CD4-positive, alpha-beta T cell treated with Interleukin-4 for 1 hour (primary cell): ENCODE data around the gene RHOBTB3.
A peak's percentile ranks its signal among the peaks of the same experiment; 100 is the strongest.

Source experiments
- DNase-seq, 2 donors: peaks; one replicate each; pipeline ENCODE4 v3.0.0-alpha.2; 2020 to 2022

Gene RHOBTB3

GRCh38 chr5:95733107-95733665 lies 2.0 kb downstream of the RHOBTB3 start:
- no peak for DNase-seq

GRCh38 chr5:95734187-95734586 lies 3.1 kb downstream of the RHOBTB3 start:
- DNase-seq, result no peak

GRCh38 chr5:95734906-95735305 lies 3.8 kb downstream of the RHOBTB3 start:
- DNase-seq, result no peak

GRCh38 chr5:95735406-95735805 lies 4.3 kb downstream of the RHOBTB3 start:
- no peak for DNase-seq

DNA sequence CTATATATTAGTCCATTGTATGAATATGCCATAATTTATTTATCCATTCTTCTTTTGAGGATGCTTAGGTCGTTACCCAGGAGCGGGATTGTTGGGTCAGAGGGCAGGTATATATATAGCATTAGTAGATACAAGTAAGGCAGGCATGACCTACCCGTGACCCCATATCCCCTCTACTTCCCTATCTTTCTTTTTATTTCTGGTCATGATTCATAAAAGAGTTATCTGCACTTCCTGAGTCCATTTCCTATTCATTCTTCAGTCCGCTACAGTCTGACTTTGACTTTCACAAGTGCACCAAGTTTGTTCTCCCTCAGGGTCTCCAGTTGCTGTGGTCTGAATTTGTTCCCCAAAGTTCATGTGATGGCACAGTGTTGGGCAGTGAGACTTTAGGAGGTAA lies 6.9 kb downstream of the RHOBTB3 start:
- DNase-seq, result no peak

DNA sequence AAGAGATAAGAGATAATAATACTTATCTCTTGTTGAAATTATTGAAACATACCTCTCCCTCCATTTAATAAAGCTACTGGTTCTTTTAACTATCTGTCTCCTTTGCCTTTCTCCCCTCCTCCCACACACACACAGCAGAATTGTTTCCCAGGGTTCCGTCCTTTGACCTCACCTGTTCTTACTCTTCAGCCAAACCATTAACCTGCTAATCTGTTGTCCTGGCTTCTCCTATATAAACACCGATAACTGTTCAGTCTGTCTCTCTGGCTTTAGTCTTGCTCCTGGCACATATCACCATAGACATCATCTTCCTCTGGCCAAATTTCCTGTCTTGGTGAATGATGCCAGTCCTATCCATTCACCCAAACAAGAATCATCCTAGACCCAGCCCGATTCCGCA lies 7.7 kb downstream of the RHOBTB3 start:
- no peak for DNase-seq

GRCh38 chr5:95739857-95740256 lies 8.7 kb downstream of the RHOBTB3 start:
- no peak for DNase-seq

- no peak for DNase-seq
Observed at GRCh38 chr5:95741458-95741857, 10.3 kb downstream of the RHOBTB3 start.

DNA sequence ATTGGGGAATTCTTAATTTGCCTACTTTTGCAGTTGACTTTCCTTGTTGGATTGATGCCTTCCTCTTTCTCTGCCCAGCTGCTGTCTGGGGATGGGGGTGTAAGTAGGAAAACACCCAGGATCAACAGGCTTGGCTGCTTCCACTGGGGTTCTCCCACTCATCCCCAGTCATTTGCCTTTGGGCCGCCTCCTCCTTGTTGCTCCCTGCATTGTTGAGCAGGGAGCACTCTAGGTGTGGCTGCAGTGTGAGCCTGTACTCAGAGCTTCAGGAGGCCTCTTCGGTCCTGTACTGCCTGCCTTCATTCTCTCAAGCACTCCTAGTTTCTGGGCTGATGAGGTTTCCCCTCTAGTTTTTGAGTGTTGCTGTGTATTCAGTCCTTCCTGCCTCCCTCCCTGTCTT lies 12.1 kb downstream of the RHOBTB3 start:
- no peak for DNase-seq

DNA sequence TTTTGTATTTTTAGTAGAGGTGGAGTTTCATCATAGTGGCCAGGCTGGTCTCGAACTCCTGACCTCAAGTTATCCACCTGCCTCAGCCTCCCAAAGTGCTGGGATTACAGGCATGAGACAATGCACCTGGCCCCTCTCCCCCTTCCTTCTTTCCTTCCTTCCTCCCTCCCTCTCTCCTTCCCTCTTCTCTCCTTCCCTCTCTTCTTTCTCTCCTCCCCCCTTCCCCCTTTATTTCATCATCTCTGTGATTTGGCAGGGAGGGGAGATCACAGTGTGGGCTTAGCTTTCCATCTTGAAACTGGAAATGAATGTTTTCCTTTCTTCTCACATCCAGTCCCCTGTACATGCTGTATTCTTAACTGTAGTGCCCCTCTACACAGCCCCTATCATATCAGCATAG lies 12.7 kb downstream of the RHOBTB3 start:
- DNase-seq, result no peak

- DNase-seq, result no peak
Observed at GRCh38 chr5:95746194-95746593, 15.1 kb downstream of the RHOBTB3 start.

DNA sequence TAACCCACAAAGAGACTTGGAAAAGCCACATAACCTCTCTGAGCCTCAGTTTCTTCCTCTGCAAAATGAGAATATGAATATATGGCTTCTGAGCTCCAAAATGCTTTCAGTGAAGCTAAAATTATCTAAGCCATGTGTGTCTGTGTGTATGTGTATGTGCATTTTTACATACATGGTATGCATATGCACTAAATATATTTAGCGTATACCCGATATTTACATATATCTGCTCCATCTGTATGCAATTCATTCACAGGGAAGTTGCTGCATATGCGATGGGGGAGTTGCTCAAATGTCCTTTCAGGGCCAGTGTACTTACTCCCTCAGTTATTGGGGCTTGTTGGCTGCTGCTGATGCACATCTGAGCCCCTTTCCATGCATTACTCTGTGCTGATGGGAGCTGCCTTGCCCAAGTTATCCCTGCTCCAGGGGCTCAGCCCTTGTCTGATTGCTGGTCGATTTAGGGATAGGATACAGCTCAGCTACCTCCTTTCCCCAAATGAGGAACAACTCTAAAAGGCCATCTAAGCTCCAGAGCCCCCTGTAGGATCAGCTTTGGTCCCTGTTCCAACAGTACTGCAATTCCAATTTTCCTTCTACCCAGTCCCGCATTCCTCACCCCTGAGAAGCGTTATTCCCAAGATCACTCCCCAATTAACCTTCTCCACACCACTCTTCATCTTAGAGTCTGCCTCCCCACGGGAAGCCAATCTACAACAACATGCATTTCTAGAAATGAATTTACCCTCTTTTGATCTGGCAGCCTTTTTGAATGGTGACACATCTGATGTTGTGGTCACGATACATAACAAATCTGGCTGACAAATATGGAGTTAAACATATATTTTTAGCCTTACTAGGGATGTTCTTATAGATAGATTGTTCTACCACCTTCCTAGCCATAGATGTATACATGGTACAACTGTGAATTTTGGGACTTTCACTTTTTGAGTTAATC lies 15.9 kb downstream of the RHOBTB3 start:
- no peak for DNase-seq

- DNase-seq, result no peak
Observed at GRCh38 chr5:95748133-95748532, 17.0 kb downstream of the RHOBTB3 start.

DNA sequence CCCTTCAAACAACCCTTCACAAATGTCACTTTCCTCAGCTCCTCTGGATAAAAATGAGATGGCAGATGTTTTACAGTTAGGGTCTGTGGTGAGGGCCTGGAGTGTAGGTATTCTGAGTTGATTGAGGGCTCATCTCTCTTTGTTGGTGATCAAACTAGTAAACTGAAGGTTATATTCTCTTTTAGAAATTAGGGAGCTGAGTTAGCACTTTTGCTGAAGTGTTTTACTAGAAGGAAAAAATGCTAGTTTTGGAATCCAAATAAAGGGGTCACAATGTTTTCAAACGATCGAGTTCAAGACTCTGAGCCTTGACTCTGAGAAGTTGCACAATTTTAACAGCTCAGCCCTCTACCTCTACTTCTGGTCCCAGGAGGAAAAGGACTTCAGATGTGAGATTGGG lies 23.4 kb downstream of the RHOBTB3 start:
- no peak for DNase-seq

GRCh38 chr5:95759005-95759404 lies 27.9 kb downstream of the RHOBTB3 start:
- DNase-seq, result no peak

DNA sequence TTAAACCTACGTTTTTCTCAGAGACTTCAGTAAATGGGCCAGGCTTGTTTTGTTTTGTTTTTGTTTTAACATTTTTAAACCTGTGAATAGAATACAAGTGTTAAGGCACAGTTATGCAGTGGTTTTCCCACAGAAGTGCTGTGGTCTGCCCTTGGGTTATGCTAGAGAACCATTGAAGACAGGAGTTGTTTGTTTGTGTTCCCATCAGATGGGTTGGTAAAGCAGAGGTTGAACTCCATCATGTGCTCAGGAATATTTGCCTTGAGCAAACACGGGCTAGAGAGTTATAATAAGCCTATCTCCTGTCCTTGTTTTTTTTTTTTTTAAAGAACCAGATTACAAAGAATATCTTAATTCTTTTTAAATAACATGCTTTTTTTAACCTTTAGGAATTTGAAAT lies 28.5 kb downstream of the RHOBTB3 start:
- peak in 1 of 2 donors; percentile 24 for DNase-seq

DNA sequence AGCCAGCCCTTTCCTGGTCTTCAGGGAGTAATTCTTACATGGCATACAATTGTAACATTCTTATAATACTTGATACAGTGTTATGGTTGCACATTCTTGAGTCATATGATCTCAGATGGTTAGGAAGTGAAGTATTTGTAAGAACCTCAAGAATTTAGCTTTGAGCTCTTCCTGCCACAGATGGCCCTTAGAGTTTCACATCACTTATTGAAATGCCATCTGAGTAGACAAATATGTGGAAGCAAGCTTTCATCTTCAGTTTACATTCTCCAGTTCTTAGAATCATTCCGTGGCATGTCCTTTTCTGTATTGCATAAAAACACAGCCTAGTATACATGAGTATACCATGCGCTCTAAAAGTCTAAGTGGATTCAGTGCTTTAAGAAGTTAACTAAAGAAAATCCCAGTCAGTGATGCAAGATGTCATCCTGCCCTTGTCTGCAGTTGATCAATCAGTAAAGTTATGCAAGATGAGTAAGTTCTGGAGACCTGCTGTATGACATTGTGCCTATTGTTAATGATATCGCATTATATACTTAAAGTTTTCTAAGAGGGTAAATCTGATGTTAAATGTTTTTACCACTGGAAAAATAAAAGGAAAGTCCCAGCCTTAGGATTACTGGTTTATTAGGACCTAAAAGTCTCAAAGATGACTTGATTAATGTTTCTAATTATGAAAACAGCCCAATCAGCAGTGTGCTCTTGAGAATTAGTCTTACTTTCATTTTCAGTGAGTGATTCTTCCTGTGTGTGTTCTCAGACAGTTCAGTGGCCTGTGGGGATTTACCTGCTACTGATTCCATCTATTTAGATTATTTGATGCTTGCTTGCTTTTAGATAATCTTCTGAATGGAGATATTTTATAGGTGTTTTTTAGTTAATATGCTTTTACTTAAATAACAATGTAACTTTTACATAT lies 29.4 kb downstream of the RHOBTB3 start:
- DNase-seq, result peak in 1 of 2 donors; percentile 58

GRCh38 chr5:95761771-95762651 lies 30.9 kb downstream of the RHOBTB3 start:
- DNase-seq, result no peak

GRCh38 chr5:95762652-95763041 lies 31.5 kb downstream of the RHOBTB3 start:
- no peak for DNase-seq

GRCh38 chr5:95763941-95764340 lies 32.8 kb downstream of the RHOBTB3 start:
- DNase-seq, result no peak

DNA sequence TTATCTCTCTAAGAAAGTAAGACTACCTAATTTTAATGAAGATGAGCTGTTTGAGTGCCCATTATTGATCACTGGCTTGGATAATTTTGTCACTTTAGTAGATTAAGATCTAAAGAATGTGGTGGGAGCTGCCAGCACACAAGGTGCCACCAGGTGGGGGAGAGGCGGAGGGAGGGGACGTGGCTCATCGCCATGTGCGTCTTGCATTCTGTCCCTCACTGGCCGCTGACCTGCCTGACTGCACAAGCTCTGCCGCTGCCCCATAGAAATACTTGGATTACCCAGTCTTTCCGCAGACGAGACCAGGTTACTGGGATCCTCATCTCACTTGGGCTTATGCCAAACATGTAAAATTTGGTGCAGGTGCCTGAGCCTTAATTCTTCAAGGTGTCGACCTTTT lies 37.6 kb downstream of the RHOBTB3 start:
- no peak for DNase-seq
